Glutamatergic neuron (in vitro differentiated cells): ENCODE results near the gene PLN. TPM values are rescaled to one million over a fixed set of nuclear protein-coding genes. Genes with fewer than 3 reads are reported as not detected.

ENCODE experiments used
- DNase-seq: peaks from one replicate; pipeline ENCODE4 v3.0.0; 2022
- H3K27ac Mint-ChIP-seq: one replicate; pipeline ENCODE4 v1.8.0; 2020; ENCODE audit warnings: mild to moderate bottlenecking, mixed read lengths, inconsistent platforms; ENCODE audit not compliant: unreplicated experiment
- H3K27me3 Mint-ChIP-seq: one replicate; pipeline ENCODE4 v1.8.0; 2020; ENCODE audit warnings: mild to moderate bottlenecking, moderate library complexity, mixed read lengths, inconsistent platforms; ENCODE audit not compliant: unreplicated experiment
- H3K36me3 Mint-ChIP-seq: one replicate; pipeline ENCODE4 v1.8.0; 2020; ENCODE audit warnings: mild to moderate bottlenecking, mixed read lengths, inconsistent platforms; ENCODE audit not compliant: unreplicated experiment
- H3K4me1 Mint-ChIP-seq: one replicate; pipeline ENCODE4 v1.8.0; 2020; ENCODE audit warnings: mild to moderate bottlenecking, low read depth, mixed read lengths, inconsistent platforms; ENCODE audit not compliant: unreplicated experiment
- H3K4me3 Mint-ChIP-seq: one replicate; pipeline ENCODE4 v1.8.0; 2020; ENCODE audit warnings: mild to moderate bottlenecking, mixed read lengths, inconsistent platforms; ENCODE audit not compliant: unreplicated experiment
- H3K9me3 Mint-ChIP-seq: one replicate; pipeline ENCODE4 v1.8.0; 2020; ENCODE audit warnings: mild to moderate bottlenecking, moderate library complexity, mixed read lengths, inconsistent platforms; ENCODE audit not compliant: unreplicated experiment
- CTCF ChIP-seq: fragments of 200-600 bp; sonication (generic); IDR thresholded peaks from one replicate; pipeline ENCODE4 v1.5.0; 2021; ENCODE audit not compliant: partially characterized antibody, unreplicated experiment
- total RNA-seq: library from RNA; stranded (reverse); fragmentation: NEBNext Ultra II Directional; extraction: Animal tissue kit (Norgen Biotek cat#: 25700); gene quantifications from one replicate; pipeline ENCODE4 v1.2.1, GENCODE V29; 2021; ENCODE audit not compliant: unreplicated experiment

The PLN gene
- total RNA-seq, 1 donor from 2014 or later: not detected

DNA sequence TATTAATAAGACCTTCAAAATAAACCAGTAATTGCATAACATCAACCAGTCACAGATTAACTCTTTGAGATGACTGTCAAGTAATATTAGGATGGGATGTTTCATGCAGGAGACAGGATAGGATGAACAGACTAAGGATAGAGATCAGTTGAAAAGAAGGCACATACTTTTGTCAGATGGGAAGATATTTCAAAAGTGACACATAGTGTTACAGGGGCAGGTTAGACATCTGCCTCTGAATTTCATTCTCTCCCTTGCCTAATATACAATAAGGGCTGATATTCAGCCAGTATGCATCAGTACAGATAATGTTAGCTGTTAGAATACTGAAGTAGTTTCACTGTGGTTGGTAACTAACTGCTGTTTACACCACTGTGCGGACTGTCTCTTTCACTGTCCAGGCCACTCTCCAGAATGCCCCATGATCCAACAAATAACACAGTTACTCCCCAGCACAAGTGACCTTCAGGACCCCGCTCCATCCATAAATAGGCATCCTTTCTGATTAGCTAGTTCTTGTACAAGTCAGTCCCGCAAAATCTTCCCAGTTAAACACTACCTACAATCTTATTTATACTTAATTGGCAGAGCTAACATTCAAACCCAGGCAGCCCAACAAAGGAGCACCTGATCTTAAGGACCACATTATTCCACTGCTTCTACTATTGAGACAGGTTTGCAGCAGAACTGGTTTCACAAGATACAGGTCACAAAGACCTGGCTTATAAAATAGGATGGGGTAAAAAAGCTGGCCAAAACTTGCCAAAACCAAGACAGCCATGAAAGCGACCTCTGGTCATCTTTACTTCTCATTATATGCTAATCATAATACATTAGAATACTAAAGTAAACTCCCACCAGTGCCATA, 21.9 kb upstream of the PLN start:
- no peaks in the 10 kb centered on the region for H3K4me1 Mint-ChIP-seq
- no peaks in the 10 kb centered on the region for H3K27me3 Mint-ChIP-seq
- no peak overlapping the region for H3K27ac Mint-ChIP-seq
- no peak for DNase-seq
- no peak overlapping the region for H3K4me3 Mint-ChIP-seq
- H3K36me3 Mint-ChIP-seq: peaks cover 8% of the 10 kb centered on the region
- TF ChIP-seq CTCF: no peak
- peaks cover 1% of the 10 kb centered on the region for H3K9me3 Mint-ChIP-seq

- Mint-ChIP-seq H3K9me3 (peaks cover 4% of the 10 kb centered on the region), H3K27me3 (no peaks in the 10 kb centered on the region), H3K4me3 (no peak overlapping the region), H3K4me1 (peaks cover 12% of the 10 kb centered on the region), H3K36me3 (peaks cover 11% of the 10 kb centered on the region), H3K27ac (no peak overlapping the region)
- no peak for TF ChIP-seq CTCF
- no peak for DNase-seq
Observed at GRCh38 chr6:118528129-118528528, 20.0 kb upstream of the PLN start.

GRCh38 chr6:118529756-118530155, 18.3 kb upstream of the PLN start:
- no peaks in the 10 kb centered on the region for H3K27me3 Mint-ChIP-seq
- H3K27ac Mint-ChIP-seq: no peak overlapping the region
- DNase-seq: no peak
- TF ChIP-seq CTCF: no peak
- H3K4me1 Mint-ChIP-seq: peaks cover 16% of the 10 kb centered on the region
- H3K36me3 Mint-ChIP-seq: peaks cover 11% of the 10 kb centered on the region
- H3K9me3 Mint-ChIP-seq: peaks cover 4% of the 10 kb centered on the region
- H3K4me3 Mint-ChIP-seq: no peak overlapping the region

- TF ChIP-seq CTCF: no peak
- Mint-ChIP-seq H3K27ac (no peak overlapping the region), H3K36me3 (peaks cover 11% of the 10 kb centered on the region), H3K27me3 (no peaks in the 10 kb centered on the region), H3K9me3 (peaks cover 4% of the 10 kb centered on the region), H3K4me1 (peaks cover 17% of the 10 kb centered on the region), H3K4me3 (no peak overlapping the region)
- no peak for DNase-seq
Observed at GRCh38 chr6:118530942-118531341, 17.2 kb upstream of the PLN start.

DNA sequence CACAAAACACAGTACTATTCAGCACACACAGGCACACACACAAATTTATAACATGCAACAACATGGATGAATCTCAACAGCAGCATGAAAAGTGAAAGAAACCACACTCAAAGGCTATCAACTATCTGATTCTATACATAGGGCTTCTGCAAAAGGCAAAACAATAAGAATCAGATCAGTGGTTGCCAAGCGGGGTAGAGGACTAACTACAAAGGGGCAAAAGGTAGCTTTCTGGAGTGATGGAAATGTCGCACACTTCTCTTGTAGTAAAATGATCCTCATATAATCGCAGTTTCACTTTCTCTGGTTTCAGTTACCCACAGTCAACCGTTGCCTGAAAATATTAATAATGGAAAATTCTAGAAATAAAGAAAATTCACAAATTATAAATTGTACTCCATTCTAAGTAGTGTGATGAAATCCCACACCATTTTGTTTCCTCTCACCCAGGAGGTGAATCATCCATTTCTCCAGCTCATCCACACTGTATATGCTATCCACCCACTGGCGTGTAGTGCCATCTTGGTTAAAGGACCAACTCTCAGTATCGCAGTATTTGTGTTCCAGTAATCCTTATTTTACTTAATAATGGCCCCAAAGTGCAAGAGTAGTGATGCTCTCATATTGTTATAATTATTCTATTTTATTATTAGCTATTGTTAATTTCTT, 12.8 kb upstream of the PLN start:
- DNase-seq: no peak
- no peaks in the 10 kb centered on the region for H3K27me3 Mint-ChIP-seq
- H3K9me3 Mint-ChIP-seq: peaks cover 4% of the 10 kb centered on the region
- peaks cover 20% of the 10 kb centered on the region for H3K4me1 Mint-ChIP-seq
- TF ChIP-seq CTCF: no peak
- H3K27ac Mint-ChIP-seq: no peak overlapping the region
- H3K36me3 Mint-ChIP-seq: peaks cover 11% of the 10 kb centered on the region
- H3K4me3 Mint-ChIP-seq: no peak overlapping the region
